T-helper 1 cell treated with Interleukin-12 subunit alpha and Interleukin-12 subunit beta and Interleukin-4 antibody, amounts not matched to agents 30 μg/mL and 1 μg/mL, for 36 hours (primary cell): ENCODE measurements around the gene TMEM179.

Experiments used
- H3K27ac Mint-ChIP-seq: one replicate; pipeline ENCODE4 v1.8.0; 2021; ENCODE audit warnings: mild to moderate bottlenecking, mixed read lengths
- H3K27me3 Mint-ChIP-seq: one replicate; pipeline ENCODE4 v1.8.0; 2021; ENCODE audit warnings: low read depth, mixed read lengths
- H3K36me3 Mint-ChIP-seq: one replicate; pipeline ENCODE4 v1.8.0; 2021; ENCODE audit warnings: low read depth, mixed read lengths
- H3K4me1 Mint-ChIP-seq: one replicate; pipeline ENCODE4 v1.8.0; 2021; ENCODE audit warnings: low read depth, mixed read lengths
- H3K4me3 Mint-ChIP-seq: one replicate; pipeline ENCODE4 v1.8.0; 2021; ENCODE audit warnings: mild to moderate bottlenecking, moderate library complexity, mixed read lengths
- H3K9me3 Mint-ChIP-seq: one replicate; pipeline ENCODE4 v1.8.0; 2021; ENCODE audit warnings: mixed read lengths

The TMEM179 gene

GRCh38 chr14:104632781-104633180 is 28.2 kb upstream of the TMEM179 start:
- no peak overlapping the region for H3K4me3 Mint-ChIP-seq
- no peaks in the 10 kb centered on the region for H3K4me1 Mint-ChIP-seq
- H3K27ac Mint-ChIP-seq, result no peak overlapping the region
- peaks cover 9% of the 10 kb centered on the region for H3K9me3 Mint-ChIP-seq
- no peaks in the 10 kb centered on the region for H3K36me3 Mint-ChIP-seq
- no peaks in the 10 kb centered on the region for H3K27me3 Mint-ChIP-seq

- no peaks in the 10 kb centered on the region for H3K36me3 Mint-ChIP-seq
- peaks cover 18% of the 10 kb centered on the region for H3K27me3 Mint-ChIP-seq
- H3K27ac Mint-ChIP-seq, result no peak overlapping the region
- peaks cover 27% of the 10 kb centered on the region for H3K9me3 Mint-ChIP-seq
- no peak overlapping the region for H3K4me3 Mint-ChIP-seq
- H3K4me1 Mint-ChIP-seq, result no peaks in the 10 kb centered on the region
These were observed 20.4 kb upstream of the TMEM179 start for GRCh38 chr14:104624939-104625338.

GRCh38 chr14:104614126-104614812 is 9.7 kb upstream of the TMEM179 start:
- no peak overlapping the region for H3K27ac Mint-ChIP-seq
- H3K36me3 Mint-ChIP-seq, result no peaks in the 10 kb centered on the region
- H3K4me1 Mint-ChIP-seq, result no peaks in the 10 kb centered on the region
- no peak overlapping the region for H3K4me3 Mint-ChIP-seq
- no peaks in the 10 kb centered on the region for H3K9me3 Mint-ChIP-seq
- H3K27me3 Mint-ChIP-seq, result peaks cover 19% of the 10 kb centered on the region

GRCh38 chr14:104611881-104612280 is 7.3 kb upstream of the TMEM179 start:
- Mint-ChIP-seq H3K4me3 (no peak overlapping the region), H3K4me1 (no peaks in the 10 kb centered on the region), H3K27ac (no peak overlapping the region), H3K9me3 (no peaks in the 10 kb centered on the region), H3K36me3 (no peaks in the 10 kb centered on the region), H3K27me3 (peaks cover 16% of the 10 kb centered on the region)

- Mint-ChIP-seq H3K4me3 (no peak overlapping the region), H3K9me3 (no peaks in the 10 kb centered on the region), H3K27ac (no peak overlapping the region), H3K4me1 (no peaks in the 10 kb centered on the region), H3K27me3 (peaks cover 23% of the 10 kb centered on the region), H3K36me3 (no peaks in the 10 kb centered on the region)
These were observed 6.3 kb upstream of the TMEM179 start for GRCh38 chr14:104610749-104611310.

- Mint-ChIP-seq H3K9me3 (no peaks in the 10 kb centered on the region), H3K27ac (no peak overlapping the region)
These were observed 5.1 kb upstream of the TMEM179 start for GRCh38 chr14:104609666-104610065.

GRCh38 chr14:104603711-104604401 is 716 bp downstream of the TMEM179 start:
- H3K27ac Mint-ChIP-seq, result no peak overlapping the region
- H3K36me3 Mint-ChIP-seq, result no peaks in the 10 kb centered on the region
- H3K4me3 Mint-ChIP-seq, result no peak overlapping the region
- H3K4me1 Mint-ChIP-seq, result peaks cover 2% of the 10 kb centered on the region
- no peaks in the 10 kb centered on the region for H3K9me3 Mint-ChIP-seq
- H3K27me3 Mint-ChIP-seq, result peaks cover 49% of the 10 kb centered on the region

More at GRCh38 chr14:104609666-104610065, 5.1 kb upstream of the TMEM179 start:
- Mint-ChIP-seq H3K4me1 (no peaks in the 10 kb centered on the region), H3K27me3 (peaks cover 33% of the 10 kb centered on the region), H3K4me3 (no peak overlapping the region), H3K36me3 (no peaks in the 10 kb centered on the region)

GRCh38 chr14:104602933-104603325 is 1.6 kb downstream of the TMEM179 start:
- no peak overlapping the region for H3K4me3 Mint-ChIP-seq
- peaks cover 45% of the 10 kb centered on the region for H3K27me3 Mint-ChIP-seq
- no peaks in the 10 kb centered on the region for H3K9me3 Mint-ChIP-seq
- no peak overlapping the region for H3K27ac Mint-ChIP-seq
- no peaks in the 10 kb centered on the region for H3K36me3 Mint-ChIP-seq
- H3K4me1 Mint-ChIP-seq, result peaks cover 2% of the 10 kb centered on the region

- H3K27me3 Mint-ChIP-seq, result peaks cover 40% of the 10 kb centered on the region
- H3K27ac Mint-ChIP-seq, result no peak overlapping the region
These were observed 2.1 kb downstream of the TMEM179 start for GRCh38 chr14:104602315-104602932.

GRCh38 chr14:104601786-104602185 is 2.8 kb downstream of the TMEM179 start:
- Mint-ChIP-seq H3K27me3 (peaks cover 36% of the 10 kb centered on the region), H3K36me3 (no peaks in the 10 kb centered on the region), H3K9me3 (no peaks in the 10 kb centered on the region), H3K4me3 (no peak overlapping the region), H3K27ac (no peak overlapping the region), H3K4me1 (peaks cover 2% of the 10 kb centered on the region)

More at GRCh38 chr14:104602315-104602932, 2.1 kb downstream of the TMEM179 start:
- peaks cover 2% of the 10 kb centered on the region for H3K4me1 Mint-ChIP-seq
- H3K4me3 Mint-ChIP-seq, result no peak overlapping the region
- no peaks in the 10 kb centered on the region for H3K9me3 Mint-ChIP-seq
- no peaks in the 10 kb centered on the region for H3K36me3 Mint-ChIP-seq

- Mint-ChIP-seq H3K27me3 (peaks cover 26% of the 10 kb centered on the region), H3K27ac (no peak overlapping the region), H3K4me3 (no peak overlapping the region), H3K36me3 (no peaks in the 10 kb centered on the region), H3K4me1 (peaks cover 2% of the 10 kb centered on the region), H3K9me3 (no peaks in the 10 kb centered on the region)
These were observed 3.8 kb downstream of the TMEM179 start for GRCh38 chr14:104600805-104601204.

GRCh38 chr14:104600141-104600643 is 4.4 kb downstream of the TMEM179 start:
- peaks cover 21% of the 10 kb centered on the region for H3K27me3 Mint-ChIP-seq
- H3K4me1 Mint-ChIP-seq, result peaks cover 2% of the 10 kb centered on the region
- no peaks in the 10 kb centered on the region for H3K36me3 Mint-ChIP-seq
- no peak overlapping the region for H3K27ac Mint-ChIP-seq
- no peak overlapping the region for H3K4me3 Mint-ChIP-seq
- no peaks in the 10 kb centered on the region for H3K9me3 Mint-ChIP-seq

- no peak overlapping the region for H3K27ac Mint-ChIP-seq
- H3K4me1 Mint-ChIP-seq, result peaks cover 2% of the 10 kb centered on the region
- peaks cover 15% of the 10 kb centered on the region for H3K27me3 Mint-ChIP-seq
- H3K4me3 Mint-ChIP-seq, result no peak overlapping the region
- no peaks in the 10 kb centered on the region for H3K9me3 Mint-ChIP-seq
- H3K36me3 Mint-ChIP-seq, result no peaks in the 10 kb centered on the region
These were observed 5.1 kb downstream of the TMEM179 start for GRCh38 chr14:104599446-104599845.

GRCh38 chr14:104598910-104599273 is 5.7 kb downstream of the TMEM179 start:
- no peaks in the 10 kb centered on the region for H3K36me3 Mint-ChIP-seq
- no peak overlapping the region for H3K27ac Mint-ChIP-seq
- H3K4me3 Mint-ChIP-seq, result no peak overlapping the region
- peaks cover 9% of the 10 kb centered on the region for H3K27me3 Mint-ChIP-seq
- H3K4me1 Mint-ChIP-seq, result peaks cover under 1% of the 10 kb centered on the region
- no peaks in the 10 kb centered on the region for H3K9me3 Mint-ChIP-seq
